ENCODE results near the gene PSMA7. TPM values are rescaled to one million over a fixed set of nuclear protein-coding genes. Genes with fewer than 3 reads are reported as not detected.

The PSMA7 gene
- total RNA-seq, 4 donors from 2014 or later: 632 to 1,338 (median 1,003) TPM

DNA sequence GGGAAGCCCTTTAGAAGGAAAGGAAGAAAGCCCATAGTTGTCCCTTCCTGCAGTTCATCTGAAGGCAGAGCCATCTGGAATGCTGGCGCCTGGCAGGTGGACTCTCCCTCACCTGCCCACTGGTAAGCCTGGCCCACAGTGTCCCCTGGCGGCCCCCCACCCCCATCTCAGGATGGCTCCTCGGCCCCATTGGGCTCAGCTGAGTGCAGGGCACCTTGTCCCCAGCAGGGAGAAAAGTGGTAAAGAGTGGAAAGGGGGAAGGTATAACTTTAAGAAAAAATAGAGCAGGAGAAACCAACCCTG is 13.0 kb upstream of the PSMA7 start:
- in situ Hi-C loops (cut with MboI; ENCODE audit: low sequenced_read_pairs in 4 of 4) (no loop called here), intact Hi-C loops (cut with DNase I; ENCODE audit: low total_unique reads) (loop anchor here (2.0 kb wide), 1 partner anchor 145 kb away; no protein-coding TSS in a partner anchor)
- ATAC-seq: no peak
- H3K4me1 ChIP-seq: peaks cover 7 to 27% of the 10 kb centered on the region in 2 donors
- no peaks in the 10 kb centered on the region for H3K9me3 ChIP-seq
- H3K27ac ChIP-seq: no peak overlapping the region
- DNase-seq: no peak
- TF ChIP-seq POLR2A (IDR thresholded peaks at IDR 0.05): no peak
- TF ChIP-seq, protein P1, sequence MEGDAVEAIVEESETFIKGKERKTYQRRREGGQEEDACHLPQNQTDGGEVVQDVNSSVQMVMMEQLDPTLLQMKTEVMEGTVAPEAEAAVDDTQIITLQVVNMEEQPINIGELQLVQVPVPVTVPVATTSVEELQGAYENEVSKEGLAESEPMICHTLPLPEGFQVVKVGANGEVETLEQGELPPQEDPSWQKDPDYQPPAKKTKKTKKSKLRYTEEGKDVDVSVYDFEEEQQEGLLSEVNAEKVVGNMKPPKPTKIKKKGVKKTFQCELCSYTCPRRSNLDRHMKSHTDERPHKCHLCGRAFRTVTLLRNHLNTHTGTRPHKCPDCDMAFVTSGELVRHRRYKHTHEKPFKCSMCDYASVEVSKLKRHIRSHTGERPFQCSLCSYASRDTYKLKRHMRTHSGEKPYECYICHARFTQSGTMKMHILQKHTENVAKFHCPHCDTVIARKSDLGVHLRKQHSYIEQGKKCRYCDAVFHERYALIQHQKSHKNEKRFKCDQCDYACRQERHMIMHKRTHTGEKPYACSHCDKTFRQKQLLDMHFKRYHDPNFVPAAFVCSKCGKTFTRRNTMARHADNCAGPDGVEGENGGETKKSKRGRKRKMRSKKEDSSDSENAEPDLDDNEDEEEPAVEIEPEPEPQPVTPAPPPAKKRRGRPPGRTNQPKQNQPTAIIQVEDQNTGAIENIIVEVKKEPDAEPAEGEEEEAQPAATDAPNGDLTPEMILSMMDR (IDR thresholded peaks at IDR 0.05 in 4 of 5, conservative IDR thresholded peaks at IDR 0.05 in 1 of 5): no peak
- no peaks in the 10 kb centered on the region for H3K27me3 ChIP-seq
- peaks cover 0 to 2% of the 10 kb centered on the region in 2 donors for H3K36me3 ChIP-seq
- H3K4me3 ChIP-seq: no peak overlapping the region

DNA sequence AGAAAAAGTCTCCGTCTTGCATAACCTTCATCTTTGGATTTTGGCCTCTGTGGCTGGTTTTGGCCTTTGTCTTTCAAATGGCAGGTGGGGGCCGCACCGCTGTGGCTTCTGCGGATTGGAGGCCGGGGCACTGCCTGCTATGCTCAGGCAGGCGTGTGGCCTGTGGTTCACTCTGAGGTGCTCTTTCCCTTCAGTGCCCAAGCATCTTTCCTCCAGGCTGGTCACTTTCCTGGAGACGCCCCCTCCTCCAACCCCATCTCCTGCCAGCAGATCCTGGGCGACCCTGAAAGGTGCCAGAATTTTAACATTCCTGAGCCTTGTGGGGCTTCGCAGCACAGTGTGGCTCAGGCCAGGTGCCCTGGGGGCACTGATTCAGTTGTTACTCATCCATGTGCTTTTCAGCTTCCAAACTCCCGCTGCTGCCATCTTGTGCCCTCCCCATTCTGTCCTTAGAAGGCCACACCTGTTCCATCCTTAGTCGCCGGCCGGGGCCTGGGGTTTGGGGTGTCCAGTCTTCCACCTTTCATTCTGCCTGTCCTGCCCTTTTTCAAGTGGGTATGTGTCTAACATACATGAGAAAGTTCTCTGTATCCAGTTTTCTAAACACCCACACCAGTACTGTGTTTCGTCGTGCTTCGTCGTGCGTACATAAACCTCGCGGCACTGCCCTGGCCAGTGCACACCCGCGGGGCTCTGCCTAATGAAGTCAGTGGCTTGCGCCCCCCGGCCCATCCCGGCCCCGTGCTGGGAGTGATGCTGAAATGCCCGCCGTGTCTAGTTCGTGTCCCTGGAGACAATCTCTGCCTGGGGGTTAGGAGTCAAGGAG is 12.4 kb upstream of the PSMA7 start:
- H3K4me3 ChIP-seq: no peak overlapping the region
- no peak overlapping the region for H3K27ac ChIP-seq
- in situ Hi-C loops (cut with MboI; ENCODE audit: low sequenced_read_pairs in 4 of 4): no loop called here
- DNase-seq (no peak), ATAC-seq (no peak)
- no peaks in the 10 kb centered on the region for H3K9me3 ChIP-seq
- TF ChIP-seq, protein P1 (IDR thresholded peaks at IDR 0.05 in 4 of 5, conservative IDR thresholded peaks at IDR 0.05 in 1 of 5): no peak
- no peak for TF ChIP-seq POLR2A (IDR thresholded peaks at IDR 0.05)
- H3K36me3 ChIP-seq: no peaks in the 10 kb centered on the region
- intact Hi-C loops (cut with DNase I; ENCODE audit: low total_unique reads): loop anchor here (2.0 kb wide), 1 partner anchor 145 kb away; no protein-coding TSS in a partner anchor
- H3K27me3 ChIP-seq: no peaks in the 10 kb centered on the region
- H3K4me1 ChIP-seq: peaks cover 7 to 33% of the 10 kb centered on the region in 2 donors

DNA sequence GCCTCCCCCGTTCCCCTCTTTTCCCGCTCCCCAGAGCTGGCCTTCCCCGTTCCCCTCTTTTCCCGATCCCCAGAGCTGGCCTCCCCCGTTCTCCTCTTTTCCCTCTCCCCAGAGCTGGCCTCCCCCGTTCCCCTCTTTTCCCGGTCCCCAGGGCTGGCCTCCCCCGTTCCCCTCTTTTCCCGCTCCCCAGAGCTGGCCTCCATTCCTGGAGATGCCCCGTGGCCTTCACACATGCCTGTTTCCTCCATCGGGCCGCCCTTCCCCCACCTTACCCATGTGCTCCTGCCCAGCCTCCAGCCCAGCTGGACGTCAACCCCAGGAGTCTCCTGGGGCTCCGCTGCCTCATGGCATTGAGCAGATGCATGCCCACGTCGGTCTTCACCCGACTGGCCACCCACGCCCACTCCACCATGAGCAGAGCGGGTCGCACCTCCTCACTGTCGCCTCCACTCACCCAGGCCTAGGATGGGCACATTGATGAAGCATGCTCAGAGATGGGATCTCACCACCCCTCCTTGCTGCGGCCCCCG is 8.7 kb upstream of the PSMA7 start:
- no peak for ATAC-seq
- H3K4me3 ChIP-seq: no peak overlapping the region
- H3K9me3 ChIP-seq: no peaks in the 10 kb centered on the region
- in situ Hi-C loops (cut with MboI; ENCODE audit: low sequenced_read_pairs in 4 of 4): no loop called here
- H3K4me1 ChIP-seq: peaks cover 2 to 28% of the 10 kb centered on the region in 2 donors
- intact Hi-C loops (cut with DNase I; ENCODE audit: low total_unique reads): no loop called here
- TF ChIP-seq, protein P1 (IDR thresholded peaks at IDR 0.05 in 4 of 5, conservative IDR thresholded peaks at IDR 0.05 in 1 of 5): no peak
- no peak for TF ChIP-seq POLR2A (IDR thresholded peaks at IDR 0.05)
- no peaks in the 10 kb centered on the region for H3K36me3 ChIP-seq
- H3K27me3 ChIP-seq: no peaks in the 10 kb centered on the region
- no peak overlapping the region for H3K27ac ChIP-seq
- no peak for DNase-seq

DNA sequence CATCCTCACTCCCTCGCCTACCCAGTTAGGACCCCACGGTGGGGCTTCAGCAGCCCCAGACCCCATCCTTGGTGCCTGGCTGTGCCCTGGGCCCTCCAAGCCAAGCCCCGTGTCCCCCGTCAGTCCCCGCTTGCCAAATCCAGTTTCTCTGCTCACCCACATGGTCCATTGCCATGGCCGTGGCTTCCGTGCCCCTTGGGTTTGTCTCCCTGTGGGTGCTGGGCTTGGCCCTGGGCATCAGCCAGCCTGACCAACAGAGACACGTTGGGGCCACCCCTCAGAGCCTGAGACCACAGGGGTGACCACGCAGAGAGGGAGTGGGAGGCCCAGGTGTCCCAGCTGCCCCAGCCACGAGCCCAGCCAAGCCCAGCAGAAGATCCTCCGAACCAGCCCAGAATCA is 8.0 kb upstream of the PSMA7 start:
- Histone ChIP-seq H3K27ac (no peak overlapping the region), H3K27me3 (no peaks in the 10 kb centered on the region), H3K4me1 (peaks cover 3 to 21% of the 10 kb centered on the region in 2 donors), H3K36me3 (no peaks in the 10 kb centered on the region), H3K9me3 (no peaks in the 10 kb centered on the region), H3K4me3 (no peak overlapping the region)
- no peak for ATAC-seq
- TF ChIP-seq, protein P1 (IDR thresholded peaks at IDR 0.05 in 4 of 5, conservative IDR thresholded peaks at IDR 0.05 in 1 of 5): no peak
- TF ChIP-seq POLR2A (IDR thresholded peaks at IDR 0.05): no peak
- in situ Hi-C loops (cut with MboI; ENCODE audit: low sequenced_read_pairs in 4 of 4) (no loop called here), intact Hi-C loops (cut with DNase I; ENCODE audit: low total_unique reads) (no loop called here)
- no peak for DNase-seq

Measured in gastrocnemius medialis (tissue), 4 donors.